Measurements from ENCODE around the gene MYH11. TPM values are rescaled to one million over a fixed set of nuclear protein-coding genes. Genes with fewer than 3 reads are reported as not detected.
"Not testable (repeated sequence)": the region's sequence is repeated elsewhere in the genome, so short reads cannot be mapped to it uniquely, and the experiment has no call there.

Gene MYH11
- polyA plus RNA-seq, 1 donor from 2014 or later, result not detected

- H3F3A ChIP-seq (ENCODE audit: insufficient read depth, low read length, poor library complexity, severe bottlenecking), result no peaks in the 10 kb centered on the region
- H3K27me3 ChIP-seq (ENCODE audit: insufficient read depth, low read depth, low read length), result no peaks in the 10 kb centered on the region
- H3K9me3 ChIP-seq (ENCODE audit: low read length), result no peaks in the 10 kb centered on the region
- H3K79me2 ChIP-seq (replicated peaks; ENCODE audit: insufficient read depth, low read length), result no peaks in the 10 kb centered on the region
- no peaks in the 10 kb centered on the region for H3K36me3 ChIP-seq (ENCODE audit: insufficient read depth, low read length)
- H3K4me2 ChIP-seq (ENCODE audit: low read length), result no peak overlapping the region
- no peaks in the 10 kb centered on the region for H4K20me1 ChIP-seq (ENCODE audit: insufficient read depth)
- no peak overlapping the region for H3K4me3 ChIP-seq (ENCODE audit: low read length)
- TF ChIP-seq SMC3 (conservative IDR thresholded peaks at IDR 0.05; ENCODE audit: poor library complexity) (no peak), MXI1 (conservative IDR thresholded peaks at IDR 0.05; ENCODE audit: poor library complexity, severe bottlenecking) (no peak), EZH2 (IDR thresholded peaks at IDR 0.05; ENCODE audit: borderline replicate concordance, insufficient read depth, low read length, poor library complexity, severe bottlenecking) (no peak), TAF1 (IDR thresholded peaks at IDR 0.05; ENCODE audit: low read depth) (no peak), RAD21 (conservative IDR thresholded peaks at IDR 0.05) (no peak), POLR2AphosphoS5 (IDR thresholded peaks at IDR 0.05) (no peak)
- TF ChIP-seq, protein P1, sequence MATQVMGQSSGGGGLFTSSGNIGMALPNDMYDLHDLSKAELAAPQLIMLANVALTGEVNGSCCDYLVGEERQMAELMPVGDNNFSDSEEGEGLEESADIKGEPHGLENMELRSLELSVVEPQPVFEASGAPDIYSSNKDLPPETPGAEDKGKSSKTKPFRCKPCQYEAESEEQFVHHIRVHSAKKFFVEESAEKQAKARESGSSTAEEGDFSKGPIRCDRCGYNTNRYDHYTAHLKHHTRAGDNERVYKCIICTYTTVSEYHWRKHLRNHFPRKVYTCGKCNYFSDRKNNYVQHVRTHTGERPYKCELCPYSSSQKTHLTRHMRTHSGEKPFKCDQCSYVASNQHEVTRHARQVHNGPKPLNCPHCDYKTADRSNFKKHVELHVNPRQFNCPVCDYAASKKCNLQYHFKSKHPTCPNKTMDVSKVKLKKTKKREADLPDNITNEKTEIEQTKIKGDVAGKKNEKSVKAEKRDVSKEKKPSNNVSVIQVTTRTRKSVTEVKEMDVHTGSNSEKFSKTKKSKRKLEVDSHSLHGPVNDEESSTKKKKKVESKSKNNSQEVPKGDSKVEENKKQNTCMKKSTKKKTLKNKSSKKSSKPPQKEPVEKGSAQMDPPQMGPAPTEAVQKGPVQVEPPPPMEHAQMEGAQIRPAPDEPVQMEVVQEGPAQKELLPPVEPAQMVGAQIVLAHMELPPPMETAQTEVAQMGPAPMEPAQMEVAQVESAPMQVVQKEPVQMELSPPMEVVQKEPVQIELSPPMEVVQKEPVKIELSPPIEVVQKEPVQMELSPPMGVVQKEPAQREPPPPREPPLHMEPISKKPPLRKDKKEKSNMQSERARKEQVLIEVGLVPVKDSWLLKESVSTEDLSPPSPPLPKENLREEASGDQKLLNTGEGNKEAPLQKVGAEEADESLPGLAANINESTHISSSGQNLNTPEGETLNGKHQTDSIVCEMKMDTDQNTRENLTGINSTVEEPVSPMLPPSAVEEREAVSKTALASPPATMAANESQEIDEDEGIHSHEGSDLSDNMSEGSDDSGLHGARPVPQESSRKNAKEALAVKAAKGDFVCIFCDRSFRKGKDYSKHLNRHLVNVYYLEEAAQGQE (IDR thresholded peaks at IDR 0.05; ENCODE audit: borderline replicate concordance), result no peak
- no peak overlapping the region for H3K9ac ChIP-seq (ENCODE audit: low read length)
- H3K27ac ChIP-seq (ENCODE audit: low read length), result no peak overlapping the region
- H3K9me2 ChIP-seq (ENCODE audit: insufficient read depth, low read length), result no peaks in the 10 kb centered on the region
- H2AFZ ChIP-seq (ENCODE audit: low read depth, low read length), result no peak overlapping the region
These were observed 39.4 kb downstream of the MYH11 start for GRCh38 chr16:15817446-15817845.

DNA sequence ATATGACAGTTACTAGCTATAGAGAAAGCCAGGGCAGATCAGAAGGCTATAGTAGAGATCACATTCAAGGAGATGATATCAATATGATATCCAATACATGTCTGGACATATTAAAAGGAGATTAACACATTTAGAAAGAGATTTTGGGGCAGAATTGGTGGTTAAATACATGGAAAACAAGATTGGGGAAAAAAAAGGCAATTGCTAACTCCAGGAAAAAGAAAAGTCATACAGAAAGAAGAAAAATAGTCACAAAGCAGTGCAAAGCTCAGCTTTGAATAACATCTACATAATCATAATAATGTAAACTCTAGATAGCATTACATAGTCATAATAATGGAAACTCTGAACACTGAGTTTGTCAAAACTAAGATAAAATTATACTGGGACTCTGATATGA lies 40.6 kb downstream of the MYH11 start:
- H3K27ac ChIP-seq (ENCODE audit: low read length), result no peak overlapping the region
- H3K9ac ChIP-seq (ENCODE audit: low read length), result no peak overlapping the region
- H3K9me3 ChIP-seq (ENCODE audit: low read length), result no peaks in the 10 kb centered on the region
- H3K36me3 ChIP-seq (ENCODE audit: insufficient read depth, low read length), result no peaks in the 10 kb centered on the region
- no peak overlapping the region for H3K4me3 ChIP-seq (ENCODE audit: low read length)
- no peaks in the 10 kb centered on the region for H3K27me3 ChIP-seq (ENCODE audit: insufficient read depth, low read depth, low read length)
- no peaks in the 10 kb centered on the region for H3F3A ChIP-seq (ENCODE audit: insufficient read depth, low read length, poor library complexity, severe bottlenecking)
- TF ChIP-seq POLR2AphosphoS5 (IDR thresholded peaks at IDR 0.05) (no peak), MXI1 (conservative IDR thresholded peaks at IDR 0.05; ENCODE audit: poor library complexity, severe bottlenecking) (no peak), TAF1 (IDR thresholded peaks at IDR 0.05; ENCODE audit: low read depth) (no peak), EP300 (conservative IDR thresholded peaks at IDR 0.05; ENCODE audit: poor library complexity, severe bottlenecking) (no peak), EZH2 (IDR thresholded peaks at IDR 0.05; ENCODE audit: borderline replicate concordance, insufficient read depth, low read length, poor library complexity, severe bottlenecking) (no peak)
- TF ChIP-seq, protein P1 (IDR thresholded peaks at IDR 0.05; ENCODE audit: borderline replicate concordance), result no peak
- TF ChIP-seq, protein P2, sequence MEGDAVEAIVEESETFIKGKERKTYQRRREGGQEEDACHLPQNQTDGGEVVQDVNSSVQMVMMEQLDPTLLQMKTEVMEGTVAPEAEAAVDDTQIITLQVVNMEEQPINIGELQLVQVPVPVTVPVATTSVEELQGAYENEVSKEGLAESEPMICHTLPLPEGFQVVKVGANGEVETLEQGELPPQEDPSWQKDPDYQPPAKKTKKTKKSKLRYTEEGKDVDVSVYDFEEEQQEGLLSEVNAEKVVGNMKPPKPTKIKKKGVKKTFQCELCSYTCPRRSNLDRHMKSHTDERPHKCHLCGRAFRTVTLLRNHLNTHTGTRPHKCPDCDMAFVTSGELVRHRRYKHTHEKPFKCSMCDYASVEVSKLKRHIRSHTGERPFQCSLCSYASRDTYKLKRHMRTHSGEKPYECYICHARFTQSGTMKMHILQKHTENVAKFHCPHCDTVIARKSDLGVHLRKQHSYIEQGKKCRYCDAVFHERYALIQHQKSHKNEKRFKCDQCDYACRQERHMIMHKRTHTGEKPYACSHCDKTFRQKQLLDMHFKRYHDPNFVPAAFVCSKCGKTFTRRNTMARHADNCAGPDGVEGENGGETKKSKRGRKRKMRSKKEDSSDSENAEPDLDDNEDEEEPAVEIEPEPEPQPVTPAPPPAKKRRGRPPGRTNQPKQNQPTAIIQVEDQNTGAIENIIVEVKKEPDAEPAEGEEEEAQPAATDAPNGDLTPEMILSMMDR (IDR thresholded peaks at IDR 0.05; ENCODE audit: poor library complexity, severe bottlenecking), result no peak
- no peaks in the 10 kb centered on the region for H3K9me2 ChIP-seq (ENCODE audit: insufficient read depth, low read length)
- H3K79me2 ChIP-seq (replicated peaks; ENCODE audit: insufficient read depth, low read length), result no peaks in the 10 kb centered on the region
- no peak overlapping the region for H2AFZ ChIP-seq (ENCODE audit: low read depth, low read length)
- no peak overlapping the region for H3K4me2 ChIP-seq (ENCODE audit: low read length)
- H4K20me1 ChIP-seq (ENCODE audit: insufficient read depth), result no peaks in the 10 kb centered on the region

GRCh38 chr16:15812401-15812750 lies 44.5 kb downstream of the MYH11 start:
- not testable (repeated sequence) for H3K27me3 ChIP-seq (ENCODE audit: insufficient read depth, low read depth, low read length); H3K36me3 ChIP-seq (ENCODE audit: insufficient read depth, low read length); H3K27ac ChIP-seq (ENCODE audit: low read length); H3K4me2 ChIP-seq (ENCODE audit: low read length); H3K9me3 ChIP-seq (ENCODE audit: low read length); H3K9ac ChIP-seq (ENCODE audit: low read length); H3K4me3 ChIP-seq (ENCODE audit: low read length); H2AFZ ChIP-seq (ENCODE audit: low read depth, low read length); H4K20me1 ChIP-seq (ENCODE audit: insufficient read depth); H3F3A ChIP-seq (ENCODE audit: insufficient read depth, low read length, poor library complexity, severe bottlenecking); H3K79me2 ChIP-seq (replicated peaks; ENCODE audit: insufficient read depth, low read length); H3K9me2 ChIP-seq (ENCODE audit: insufficient read depth, low read length)

Data from neural cell (in vitro differentiated cells).